ENCODE measurements around the gene YTHDF2.
A peak's percentile ranks its signal among the peaks of the same experiment; 100 is the strongest.
"Not testable (repeated sequence)": the region's sequence is repeated elsewhere in the genome, so short reads cannot be mapped to it uniquely, and the experiment has no call there.

The YTHDF2 gene

DNA sequence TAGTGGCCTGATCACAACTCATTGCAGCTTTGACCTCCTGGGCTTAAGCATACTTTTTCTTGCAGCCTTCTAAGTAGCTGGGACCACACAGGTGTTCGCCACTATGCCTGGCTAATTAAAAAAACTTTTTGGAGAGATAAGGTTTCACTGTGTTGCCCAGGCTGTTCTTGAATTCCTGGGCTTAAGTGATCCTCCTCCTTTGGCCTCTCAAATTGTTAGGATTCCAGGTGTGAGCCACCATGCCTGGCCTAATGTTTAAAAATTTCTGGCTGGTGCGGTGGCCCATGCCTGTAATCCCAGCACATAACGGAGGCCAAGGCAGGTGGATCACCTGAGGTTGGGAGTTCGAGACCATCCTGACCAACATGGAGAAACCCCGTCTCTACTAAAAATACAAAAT, 24.4 kb downstream of the YTHDF2 start:
- DNase-seq: no peak

DNA sequence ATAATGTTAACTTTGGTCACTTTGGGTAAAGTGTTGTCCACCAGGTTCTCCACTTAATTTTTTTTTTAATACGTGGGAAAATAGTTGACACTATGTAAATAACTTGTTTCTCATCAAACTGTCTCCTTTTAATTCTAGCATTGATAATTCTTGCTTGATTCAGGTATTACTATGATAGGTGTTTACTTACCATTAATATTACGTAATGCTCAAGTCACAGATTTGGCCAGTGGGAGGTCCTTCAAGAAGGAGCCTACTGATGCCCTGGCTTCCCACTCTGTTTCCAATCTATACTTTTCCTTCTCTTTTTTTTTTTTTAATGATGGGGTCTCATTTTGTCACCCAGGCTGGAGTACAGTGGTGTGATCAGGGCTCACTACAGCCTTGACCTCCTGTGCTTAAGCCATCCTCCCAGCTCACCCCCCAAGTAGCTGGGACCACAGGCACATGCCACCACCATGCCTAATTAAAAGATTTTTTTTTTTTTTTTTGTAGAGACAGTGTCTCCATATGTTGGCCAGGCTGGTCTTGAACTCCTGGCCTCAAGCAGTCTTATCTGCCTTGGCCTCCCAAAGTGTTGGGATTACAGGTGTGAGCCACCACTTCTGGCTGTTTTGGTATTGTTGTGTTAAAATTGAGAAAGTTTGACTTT, 29.9 kb downstream of the YTHDF2 start:
- no peak for DNase-seq

DNA sequence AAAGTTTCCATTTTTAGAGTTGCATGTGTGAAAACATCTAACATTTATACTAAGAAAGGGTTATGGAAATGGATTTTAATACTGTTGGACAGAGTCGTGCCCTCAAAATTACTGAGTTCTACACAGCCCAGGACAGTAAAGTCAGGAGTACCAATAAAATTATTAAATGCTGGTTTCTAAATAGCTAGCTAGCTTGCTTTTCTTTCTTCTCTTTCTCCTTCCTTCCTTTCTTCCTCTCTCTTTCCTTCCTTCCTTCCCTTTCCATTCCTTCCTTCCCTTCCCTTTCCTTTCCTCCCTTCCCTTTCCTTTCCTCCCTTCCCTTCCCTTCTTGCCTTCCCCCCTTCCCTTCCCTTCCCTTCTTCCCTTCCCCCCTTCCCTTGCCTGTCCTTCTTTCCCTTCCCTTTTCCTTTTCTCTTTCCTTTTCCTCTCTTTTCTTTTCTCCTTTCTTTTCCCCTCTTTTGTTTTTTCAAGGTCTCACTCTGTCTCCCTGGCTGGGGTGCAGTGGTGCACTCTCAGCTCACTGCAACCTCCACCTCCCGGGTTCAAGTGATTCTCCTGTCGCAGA, 33.9 kb downstream of the YTHDF2 start:
- no peak for DNase-seq

DNA sequence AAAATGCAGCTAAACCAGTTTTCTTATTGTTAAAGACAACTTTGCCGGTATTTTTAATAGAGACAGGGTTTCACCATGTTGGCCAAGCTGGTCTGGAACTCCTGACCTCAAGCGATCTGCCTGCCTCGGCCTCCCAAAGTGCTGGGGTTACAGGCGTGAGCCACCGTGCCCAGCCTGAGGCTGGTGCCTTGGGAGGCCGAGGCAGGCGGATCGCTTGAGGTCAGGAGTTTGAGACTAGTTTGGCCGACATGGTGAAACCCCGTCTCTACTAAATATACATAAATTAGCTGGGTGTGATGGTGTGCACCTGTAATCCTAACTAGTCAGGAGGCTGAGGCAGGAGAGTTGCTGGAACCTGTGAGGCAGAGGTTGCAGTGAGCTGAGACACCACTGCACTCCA, 35.2 kb downstream of the YTHDF2 start:
- not testable (repeated sequence) for DNase-seq

DNA sequence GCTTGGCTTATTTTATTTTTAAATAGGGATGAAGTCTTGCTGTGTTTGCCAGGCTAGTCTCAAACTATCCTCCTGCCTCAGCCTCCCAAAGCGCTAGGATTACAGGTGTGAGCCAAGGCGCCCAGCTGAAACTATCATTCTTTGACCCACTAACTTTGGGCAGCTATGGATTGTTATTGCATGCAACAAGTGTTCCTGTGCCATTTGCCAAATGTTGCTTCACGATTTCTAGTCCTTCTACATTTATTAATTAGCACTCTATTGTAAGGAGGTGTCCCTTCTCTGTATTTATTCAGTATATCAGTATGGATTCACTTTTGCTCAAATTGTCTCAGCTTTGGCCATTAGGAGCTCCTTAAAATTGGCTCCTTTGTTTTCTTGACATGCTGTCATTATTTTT, 36.4 kb downstream of the YTHDF2 start:
- DNase-seq: no peak

DNA sequence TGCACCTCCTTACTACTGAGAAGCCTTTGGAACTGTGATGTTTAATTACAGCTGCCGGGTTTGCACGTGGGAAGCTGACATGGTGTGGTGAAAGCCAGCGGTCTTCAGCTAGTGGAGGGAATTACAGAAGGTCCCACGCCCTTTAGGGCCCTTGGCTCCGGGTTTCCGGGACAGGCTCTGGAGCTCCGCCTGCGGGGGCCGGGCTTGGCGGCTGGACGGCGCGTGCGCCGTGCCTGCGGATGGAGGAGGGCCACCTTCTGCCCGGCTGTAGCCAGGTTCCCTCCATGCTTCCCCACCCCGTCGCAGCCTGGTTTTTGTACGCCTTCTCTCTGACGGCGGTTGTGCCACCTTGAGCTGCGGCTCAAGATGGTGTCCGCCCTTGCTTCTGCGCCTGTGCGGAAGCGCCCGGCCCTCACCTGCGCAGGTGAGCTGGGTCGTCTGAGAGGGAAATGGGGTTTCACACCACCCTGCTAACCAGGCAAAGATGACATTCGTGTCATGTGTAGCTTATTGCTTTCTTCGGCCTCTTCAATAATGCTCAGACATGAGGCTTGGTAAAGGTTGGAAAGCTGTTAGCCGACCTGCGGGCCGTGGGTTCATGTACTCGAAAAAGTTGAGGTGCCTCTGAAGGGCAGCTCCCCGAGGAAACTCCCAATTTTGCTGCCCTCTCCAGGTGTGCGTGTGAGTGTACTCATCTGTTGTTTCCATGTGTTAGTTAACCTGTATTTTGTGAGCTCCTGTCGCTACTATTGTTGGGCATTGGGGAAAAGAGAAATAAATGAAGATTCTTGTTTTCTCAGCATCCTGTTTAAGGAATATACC, 38.6 kb downstream of the YTHDF2 start:
- peak; percentile 25 for DNase-seq

DNA sequence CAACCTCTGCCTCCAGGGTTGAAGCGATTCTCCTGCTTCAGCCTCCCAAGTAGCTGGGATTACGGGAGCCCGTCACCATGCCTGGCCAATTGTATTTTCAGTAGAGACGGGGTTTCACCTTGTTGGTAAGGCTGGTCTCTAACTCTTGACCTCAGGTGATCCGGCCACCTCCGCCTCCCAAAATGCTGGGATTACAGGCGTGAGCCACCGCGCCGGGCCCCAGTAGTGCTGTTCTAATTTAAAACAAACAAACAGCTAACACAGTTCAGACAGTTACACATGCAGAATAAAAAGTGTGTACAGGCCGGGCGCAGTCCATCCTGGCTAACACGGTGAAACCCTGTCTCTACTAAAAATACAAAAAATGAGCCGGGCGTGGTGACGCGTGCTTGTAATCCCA, 39.6 kb downstream of the YTHDF2 start:
- no peak for DNase-seq

DNA sequence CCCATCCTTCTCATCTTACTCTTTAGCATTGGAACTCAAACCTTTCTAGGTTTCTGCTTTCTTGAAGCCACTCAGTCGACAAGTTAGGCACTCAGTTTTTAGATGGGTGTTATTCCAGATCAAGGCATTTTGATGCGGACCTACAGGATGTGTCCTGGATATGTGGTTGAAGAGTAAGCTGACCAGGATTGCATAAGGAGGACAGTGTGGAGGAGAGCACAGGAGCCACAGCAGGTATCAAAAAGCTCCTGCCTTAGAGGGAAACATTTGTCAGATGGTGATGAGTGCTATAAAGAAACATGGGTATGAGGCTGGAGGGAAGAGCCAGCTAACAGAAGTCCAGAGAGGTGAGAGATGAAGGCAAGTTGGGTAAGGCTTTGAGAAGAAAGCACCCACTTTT, 41.3 kb downstream of the YTHDF2 start:
- no peak for DNase-seq

DNA sequence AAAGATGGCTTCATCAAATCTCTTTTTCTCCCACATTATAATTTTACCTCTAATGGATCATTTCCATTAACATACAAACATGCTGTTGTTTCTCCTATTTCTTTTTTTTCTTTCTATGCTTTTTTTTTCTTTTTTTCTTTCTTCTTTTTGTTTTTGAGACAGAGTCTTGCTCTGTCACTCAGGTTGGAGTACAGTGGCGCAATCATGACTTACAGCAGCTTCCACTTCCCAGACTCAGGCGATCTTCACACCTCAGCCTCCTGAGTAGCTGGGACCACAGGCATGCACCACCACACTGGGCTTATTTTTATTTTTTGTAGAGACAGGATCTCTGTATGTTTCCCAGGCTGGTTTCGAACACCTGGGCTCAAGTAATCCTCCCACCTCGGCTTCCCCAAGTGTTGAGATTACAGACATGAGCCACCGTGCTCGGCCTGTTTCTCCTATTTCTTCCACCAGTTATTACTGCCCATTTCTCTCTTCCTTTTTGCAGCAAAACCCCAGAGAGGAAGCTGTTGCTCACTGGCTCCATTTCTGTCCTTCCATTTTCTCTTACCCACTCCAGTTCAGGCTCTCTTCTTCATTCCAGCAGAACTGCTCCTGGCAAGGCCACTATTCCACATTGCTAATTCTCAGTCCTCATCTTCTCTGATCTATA, 43.1 kb downstream of the YTHDF2 start:
- no peak for DNase-seq

DNA sequence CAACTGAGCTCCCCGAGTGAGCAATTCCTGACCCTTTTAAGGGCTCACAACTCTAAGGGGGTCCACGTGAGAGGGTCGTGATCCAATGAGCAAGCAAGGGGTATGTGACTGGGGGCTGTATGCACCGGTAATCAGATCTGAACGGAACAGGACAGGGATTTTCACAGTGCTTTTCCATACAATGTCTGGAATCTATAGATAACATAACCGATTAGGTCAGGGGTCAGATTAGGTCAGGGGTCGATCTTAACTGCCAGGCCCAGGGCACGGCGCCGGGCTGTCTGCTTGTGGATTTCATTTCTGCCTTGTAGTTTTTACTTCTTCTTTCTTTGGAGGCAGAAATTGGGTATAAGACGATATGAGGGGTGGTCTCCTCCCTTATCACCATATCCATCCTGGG, 44.6 kb downstream of the YTHDF2 start:
- no peak for DNase-seq

DNA sequence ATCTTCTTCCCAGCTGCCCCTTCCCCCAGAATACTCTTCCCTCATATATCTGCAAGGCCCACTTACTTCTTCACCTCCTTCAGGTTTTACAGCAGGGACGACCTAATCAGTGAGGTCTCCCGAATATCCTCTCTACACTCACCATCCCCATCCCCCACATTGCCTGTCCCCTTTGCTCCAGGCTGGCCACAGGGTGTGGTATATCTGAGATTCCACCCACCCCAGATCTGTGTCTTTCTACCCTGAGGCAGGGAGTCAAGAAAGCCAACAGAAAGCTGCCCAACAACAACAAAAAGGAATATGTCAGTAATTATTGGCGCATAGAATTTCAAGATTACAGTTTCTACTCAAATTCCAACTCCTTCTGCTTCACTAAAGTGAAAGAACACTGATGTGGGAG, 45.3 kb downstream of the YTHDF2 start:
- no peak for DNase-seq

DNA sequence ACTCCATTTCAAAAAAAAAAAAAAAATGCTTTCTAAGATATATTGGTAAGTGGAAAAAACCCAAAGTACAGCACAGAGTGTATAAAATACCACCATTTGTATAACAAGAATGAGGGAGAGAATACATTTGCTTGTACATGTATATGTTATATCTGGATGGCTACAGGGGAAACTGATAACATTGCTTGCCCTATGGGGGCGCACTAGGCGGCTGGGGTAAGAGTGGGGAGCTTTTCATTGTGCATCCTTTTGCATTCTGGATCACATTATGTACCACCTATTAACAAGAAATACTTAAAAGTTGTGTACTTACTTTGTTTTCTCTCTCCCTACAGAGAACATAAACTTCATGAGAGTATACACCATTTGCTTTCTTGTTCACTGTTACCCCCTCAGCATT, 46.6 kb downstream of the YTHDF2 start:
- DNase-seq: no peak

DNA sequence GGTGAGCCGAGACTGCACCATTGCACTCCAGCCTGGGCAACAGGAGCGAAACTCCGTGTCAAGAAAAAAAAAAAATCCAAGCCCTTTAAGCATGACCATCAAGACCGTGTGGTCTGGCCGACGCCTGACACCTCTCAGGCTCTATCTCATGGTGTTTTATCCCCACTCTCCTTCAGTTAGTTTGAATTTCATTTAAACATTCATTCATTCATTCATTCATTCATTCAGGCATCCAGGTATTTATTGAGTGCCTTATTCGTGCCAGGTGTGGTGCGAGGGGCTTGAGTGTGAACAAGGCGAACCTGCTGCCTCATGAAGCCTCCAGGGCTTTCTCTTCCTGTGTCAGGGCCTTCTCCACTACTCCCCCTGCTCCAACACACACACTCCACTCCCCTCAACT, 52.7 kb downstream of the YTHDF2 start:
- no peak for DNase-seq

DNA sequence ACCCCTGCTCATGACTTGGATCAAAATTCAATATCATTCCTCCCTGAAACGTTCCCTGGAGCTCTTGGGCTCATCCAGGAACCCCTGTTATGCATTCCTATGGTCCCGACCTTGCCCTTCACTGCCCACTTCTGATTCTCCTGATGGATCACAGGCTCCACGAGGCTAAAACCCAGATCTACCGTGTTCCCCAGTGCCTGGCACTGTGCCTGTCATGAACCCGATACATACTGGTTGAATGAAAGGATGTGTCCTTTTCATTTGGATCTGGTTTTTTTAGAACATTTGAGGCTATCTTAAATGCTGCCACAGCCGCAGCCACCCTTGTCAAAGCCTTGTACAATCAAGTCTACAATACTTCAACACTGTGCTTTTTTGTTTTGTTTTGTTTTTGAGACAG, 53.1 kb downstream of the YTHDF2 start:
- DNase-seq: no peak

DNA sequence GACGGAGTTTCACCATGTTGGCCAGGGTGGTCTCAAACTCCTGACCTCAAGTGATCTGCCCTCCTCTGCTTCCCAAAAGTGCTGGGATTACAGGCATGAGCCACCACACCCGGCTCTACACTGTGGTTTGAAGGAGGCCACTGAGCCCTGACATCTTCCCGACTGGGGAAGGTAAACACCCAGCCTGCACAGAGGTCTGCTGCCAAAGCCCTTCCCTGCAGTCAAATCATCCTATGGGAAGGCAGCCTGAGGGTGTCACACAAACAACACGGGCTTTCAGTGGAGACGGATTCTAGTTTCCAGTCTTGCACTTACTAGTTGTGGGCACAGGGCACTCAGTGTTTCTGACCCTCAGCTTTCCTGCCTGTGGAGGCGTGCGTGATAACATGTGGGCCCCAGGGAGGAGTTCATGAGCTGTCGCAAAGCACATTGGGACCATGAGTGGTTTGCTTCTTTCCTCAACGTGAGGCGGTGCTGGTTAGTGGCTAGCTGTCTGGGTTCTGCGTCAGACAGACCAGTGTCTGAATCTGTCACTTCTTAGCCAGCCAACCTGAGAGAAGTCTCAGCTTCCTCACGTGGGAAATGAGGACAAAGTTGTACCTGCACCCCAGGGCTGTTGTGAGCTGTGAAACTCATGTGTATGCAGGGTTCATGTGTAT, 53.8 kb downstream of the YTHDF2 start:
- no peak for DNase-seq

DNA sequence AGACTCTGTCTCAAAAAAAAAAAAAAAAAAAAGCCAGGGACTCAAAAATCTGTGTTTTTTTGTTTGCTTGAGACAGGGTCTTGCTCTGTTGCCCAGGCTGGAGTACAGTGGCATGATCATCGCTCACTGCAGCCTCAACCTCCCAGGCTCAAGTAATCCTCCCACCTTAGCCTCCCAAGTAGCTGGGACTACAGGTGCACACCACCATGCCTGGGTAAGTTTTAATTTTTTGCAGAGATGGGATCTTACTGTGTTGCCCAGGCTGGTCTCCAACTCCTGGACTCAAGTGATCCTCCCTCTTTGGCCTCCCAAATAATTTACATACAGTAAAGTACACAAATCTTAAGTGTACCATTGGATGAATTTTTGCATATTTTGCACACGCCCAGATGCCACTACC, 55.2 kb downstream of the YTHDF2 start:
- DNase-seq: not testable (repeated sequence)

DNA sequence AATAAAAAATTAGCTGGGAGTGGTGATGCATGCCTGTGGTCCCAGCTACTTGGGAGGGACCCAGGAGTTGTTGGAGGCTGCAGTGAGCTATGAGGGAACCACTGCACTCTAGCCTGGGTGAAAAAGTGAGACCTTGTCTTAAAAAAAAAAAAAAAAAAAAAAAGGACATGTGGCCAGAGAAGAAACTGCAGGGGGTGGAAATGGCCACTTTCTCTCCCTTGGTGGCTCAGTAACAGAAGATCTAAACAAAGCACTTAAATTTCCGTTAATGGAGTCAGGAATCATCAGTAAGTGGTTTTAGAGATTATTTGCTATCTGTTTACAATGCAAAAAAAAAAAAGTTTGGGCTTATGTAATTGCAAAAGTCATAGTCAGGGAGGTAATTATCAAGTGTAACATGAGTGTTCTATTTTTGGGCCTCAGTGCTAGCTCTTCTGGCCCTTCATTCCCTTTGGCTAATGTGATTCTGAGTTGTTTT, 55.9 kb downstream of the YTHDF2 start:
- no peak for DNase-seq

DNA sequence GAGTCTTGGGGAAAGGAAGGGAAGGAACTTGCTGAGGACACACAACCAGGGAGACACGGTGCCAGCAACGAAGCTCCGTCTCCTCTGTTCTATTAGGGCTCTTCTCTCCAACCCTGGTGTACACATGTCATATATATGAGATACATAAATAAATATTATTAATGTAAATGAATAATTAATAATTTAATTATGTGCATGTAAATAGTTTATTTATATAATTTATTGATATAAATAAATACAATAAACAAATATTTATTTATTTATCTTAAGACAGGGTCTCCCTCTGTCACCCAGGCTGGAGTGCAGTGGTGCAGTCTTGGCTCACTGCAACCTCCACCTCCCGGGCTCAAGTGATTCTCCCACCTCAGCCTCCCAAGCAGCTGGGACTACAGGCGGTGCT, 57.8 kb downstream of the YTHDF2 start:
- not testable (repeated sequence) for DNase-seq

DNA sequence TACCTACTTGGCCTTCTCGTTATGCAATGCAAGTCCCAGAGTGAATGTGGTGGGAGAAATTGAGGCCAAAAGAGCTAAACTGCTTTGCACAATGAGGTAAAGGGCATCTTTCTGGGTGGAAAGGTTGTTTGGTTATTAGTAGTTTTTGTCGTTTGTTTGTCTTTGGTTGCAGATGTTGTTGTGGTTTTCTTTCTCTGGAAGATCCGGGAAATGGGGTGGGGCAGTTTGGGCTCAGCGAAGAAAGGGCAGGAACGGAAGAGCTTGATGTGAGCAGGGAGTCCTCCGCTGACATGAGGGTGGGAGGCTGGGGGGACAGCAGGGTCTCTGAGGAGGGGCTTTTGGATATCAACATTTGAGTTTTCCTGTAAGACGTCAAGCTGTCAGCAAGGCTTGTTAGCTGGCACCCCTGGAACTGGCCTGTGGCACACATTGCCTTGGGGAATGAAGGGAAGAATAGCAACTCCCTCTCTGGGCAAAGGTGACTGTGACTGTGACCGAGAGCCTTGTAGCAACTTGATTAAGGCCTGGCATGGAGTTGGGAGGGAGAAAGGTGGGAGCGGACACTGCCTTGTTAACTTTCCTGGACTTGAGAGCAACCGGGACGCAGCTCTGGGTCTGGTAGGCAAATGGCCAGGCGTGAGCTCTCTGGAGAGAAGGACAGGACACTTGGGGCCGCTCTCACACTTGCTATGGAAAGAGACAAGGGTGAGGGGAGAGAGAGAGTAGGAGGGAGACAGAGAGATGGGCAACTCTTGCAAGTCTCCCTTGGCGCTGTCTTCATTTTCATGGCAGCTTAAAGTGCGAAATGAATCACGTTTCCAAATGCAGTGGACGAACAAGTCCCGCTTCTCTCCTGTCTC, 59.8 kb downstream of the YTHDF2 start:
- DNase-seq: no peak

DNA sequence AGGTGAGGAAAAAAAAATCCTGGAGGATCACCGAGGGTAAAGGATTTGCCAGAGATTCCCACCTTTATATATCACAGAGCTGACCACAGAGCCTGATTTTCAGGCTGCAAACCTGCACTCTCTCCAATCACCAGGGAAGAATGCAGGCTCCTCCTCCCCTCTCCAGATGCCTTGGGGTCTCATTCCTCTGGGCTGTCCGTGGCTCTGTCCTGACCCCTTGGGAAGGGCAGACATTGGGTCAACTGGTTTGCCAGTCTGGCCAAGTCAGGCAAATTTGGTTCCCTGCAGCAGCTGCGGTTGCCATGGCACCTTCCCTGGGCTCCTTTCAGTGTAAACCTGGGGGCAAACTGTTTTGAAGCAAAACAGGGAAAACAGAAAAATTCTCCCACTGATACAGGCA, 63.6 kb downstream of the YTHDF2 start:
- no peak for DNase-seq

DNA sequence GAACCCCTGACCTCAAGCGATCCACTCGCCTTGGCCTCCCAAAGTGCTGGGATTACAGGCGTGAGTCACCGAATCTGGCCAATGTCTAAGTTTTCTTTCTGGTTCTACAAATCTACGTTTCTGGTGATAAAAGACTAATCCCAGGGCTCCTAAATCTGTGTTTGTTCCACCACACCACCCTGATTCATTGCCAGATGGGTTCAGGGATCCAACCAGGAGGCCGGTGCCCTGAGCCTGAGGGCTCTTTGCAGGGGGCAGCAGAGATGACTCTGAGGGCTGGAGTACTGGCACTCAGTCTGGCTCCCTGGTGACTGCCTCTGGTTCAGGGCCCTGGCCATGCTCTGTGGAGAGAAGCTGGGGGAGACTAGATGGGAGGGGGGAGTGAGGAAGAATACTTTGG, 64.7 kb downstream of the YTHDF2 start:
- no peak for DNase-seq

DNA sequence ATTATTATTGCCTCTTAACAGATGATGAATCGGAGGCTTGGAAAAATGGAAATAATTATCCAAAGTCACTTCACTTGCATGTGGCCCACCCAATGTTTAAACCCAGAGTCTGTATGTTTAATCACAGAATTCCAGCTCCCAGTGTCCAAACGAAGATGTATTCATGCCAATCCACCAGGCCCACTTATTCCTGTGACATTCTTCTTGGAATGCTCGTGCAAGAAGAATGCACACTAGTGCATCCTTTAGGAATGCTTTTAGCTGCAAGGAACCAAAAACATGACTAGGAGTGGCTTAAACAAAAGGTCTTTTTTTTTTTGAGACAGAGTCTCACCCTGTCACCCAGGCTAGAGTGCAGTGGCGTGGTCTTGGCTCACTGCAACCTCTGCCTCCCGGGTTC, 66.3 kb downstream of the YTHDF2 start:
- DNase-seq: no peak

All from NCI-H1436 (cell line).